HG02642 (cell line): ENCODE data around the gene OTOG.

Experiments
- ATAC-seq: cut with Tn5 transposase; IDR thresholded peaks from one replicate; pipeline ENCODE4 v1.9.1; 2021; ENCODE audit warnings: mild to moderate bottlenecking; ENCODE audit not compliant: unreplicated experiment, poor library complexity

OTOG gene

DNA sequence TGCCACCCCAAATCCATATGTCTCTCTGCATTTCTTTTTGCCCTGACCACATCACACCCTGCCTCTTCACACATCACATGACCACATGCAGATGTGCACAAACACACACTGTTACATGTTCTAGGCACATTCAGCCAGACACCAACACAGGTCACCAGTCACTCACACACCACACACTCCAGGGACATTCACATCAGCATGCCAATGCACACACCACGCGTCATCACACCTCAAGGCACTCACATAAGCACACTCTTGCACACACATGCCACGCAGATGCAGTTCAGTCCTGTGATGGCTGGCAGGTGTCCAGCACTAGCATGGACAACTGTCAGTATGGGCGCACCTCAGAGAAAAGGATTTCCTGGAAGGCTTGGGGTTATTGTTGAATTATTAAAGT, 95.3 kb downstream of the OTOG start:
- no peak for ATAC-seq

DNA sequence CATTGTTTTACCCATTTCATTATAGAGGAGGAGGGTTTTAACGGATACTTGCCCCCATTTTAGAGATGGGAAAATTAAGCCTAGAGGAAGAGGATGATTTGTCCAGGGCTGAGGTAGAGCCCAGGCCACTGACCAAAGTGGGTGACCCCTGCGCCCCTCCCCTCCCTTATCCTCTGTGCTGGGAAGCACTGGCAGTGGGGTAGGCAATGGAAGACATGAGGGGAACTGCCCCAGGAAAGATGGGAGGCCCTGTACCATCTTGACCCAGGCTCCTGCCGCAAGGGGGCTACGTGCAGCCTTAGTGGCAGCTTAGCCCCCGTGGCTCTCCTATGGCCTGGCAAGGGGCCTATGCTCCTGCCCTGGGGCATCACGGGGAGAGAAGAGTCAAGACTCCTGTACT, 95.9 kb downstream of the OTOG start:
- no peak for ATAC-seq

DNA sequence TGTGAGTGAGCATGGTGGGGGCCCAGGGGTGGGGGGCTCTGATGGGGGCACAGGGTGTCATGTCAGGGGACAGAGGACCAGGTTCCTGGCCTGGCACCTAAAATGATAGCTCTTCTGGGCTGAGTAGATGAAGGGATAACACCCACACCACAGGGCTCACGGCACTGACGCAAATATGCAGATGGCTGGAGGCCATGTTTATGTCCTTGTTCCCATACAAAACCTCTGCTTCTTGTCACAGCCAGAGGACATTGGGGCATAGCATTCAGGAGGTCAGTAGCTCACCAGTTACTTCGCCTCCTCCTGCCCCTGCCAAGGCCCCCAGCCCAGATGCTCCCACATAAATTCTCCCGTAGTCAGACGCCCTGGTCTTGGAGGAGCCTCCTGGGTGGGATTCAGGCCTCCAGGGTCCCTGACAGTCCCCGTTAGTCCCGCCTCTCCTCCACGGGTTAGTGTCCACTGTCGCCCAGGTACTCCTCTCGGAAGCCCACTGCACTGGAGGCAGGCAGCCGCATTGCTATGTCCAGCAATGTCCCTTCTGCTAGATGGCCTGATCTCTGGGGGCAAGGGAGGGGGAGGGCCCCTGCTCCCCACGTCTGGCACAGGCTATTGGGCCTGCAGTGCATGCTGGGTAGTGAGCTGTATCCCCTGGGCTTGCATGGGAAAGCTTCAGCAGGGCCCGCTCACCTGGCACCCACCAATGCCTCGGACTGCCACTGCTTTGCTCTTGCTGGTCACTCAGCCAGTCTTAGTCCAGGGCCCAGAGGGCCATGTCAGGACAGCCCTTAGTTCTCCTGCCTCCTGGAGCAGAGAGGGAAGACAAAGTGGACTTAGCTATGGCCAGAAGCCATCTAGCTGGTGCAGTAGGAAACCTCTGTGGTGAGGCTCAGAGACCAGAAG, 96.7 kb downstream of the OTOG start:
- ATAC-seq: no peak

DNA sequence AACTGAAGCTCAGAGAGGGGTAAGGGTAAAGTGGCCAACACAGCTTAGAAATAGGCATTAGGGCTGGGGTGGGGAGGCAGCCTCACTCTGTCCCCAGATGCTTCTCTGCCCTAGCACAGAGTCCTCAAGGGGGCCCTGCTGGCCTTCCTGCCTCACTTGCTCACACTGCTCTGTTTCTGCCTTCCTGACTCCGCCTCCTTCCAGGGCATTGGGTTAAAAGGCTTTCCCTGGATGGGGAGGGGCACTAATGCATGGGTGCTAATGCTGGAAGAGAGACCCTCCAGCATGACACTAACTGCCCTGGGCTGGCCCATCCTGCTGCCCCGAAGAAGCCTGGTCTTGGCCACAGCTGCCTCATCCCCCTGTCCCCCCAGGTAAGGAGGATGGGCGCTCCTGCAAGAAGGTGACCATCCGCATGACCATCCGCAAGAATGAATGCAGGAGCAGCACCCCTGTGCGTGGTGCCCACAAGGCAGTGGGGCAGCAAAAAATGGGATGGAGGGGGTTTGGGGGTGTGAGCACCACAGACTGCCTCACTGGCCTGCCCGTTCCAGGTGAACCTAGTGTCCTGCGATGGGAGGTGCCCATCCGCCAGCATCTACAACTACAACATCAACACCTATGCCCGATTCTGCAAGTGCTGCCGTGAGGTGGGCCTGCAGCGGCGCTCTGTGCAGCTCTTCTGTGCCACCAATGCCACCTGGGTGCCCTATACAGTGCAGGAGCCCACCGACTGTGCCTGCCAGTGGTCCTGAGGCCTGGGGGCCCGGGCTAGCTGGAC, 98.3 kb downstream of the OTOG start:
- no peak for ATAC-seq

DNA sequence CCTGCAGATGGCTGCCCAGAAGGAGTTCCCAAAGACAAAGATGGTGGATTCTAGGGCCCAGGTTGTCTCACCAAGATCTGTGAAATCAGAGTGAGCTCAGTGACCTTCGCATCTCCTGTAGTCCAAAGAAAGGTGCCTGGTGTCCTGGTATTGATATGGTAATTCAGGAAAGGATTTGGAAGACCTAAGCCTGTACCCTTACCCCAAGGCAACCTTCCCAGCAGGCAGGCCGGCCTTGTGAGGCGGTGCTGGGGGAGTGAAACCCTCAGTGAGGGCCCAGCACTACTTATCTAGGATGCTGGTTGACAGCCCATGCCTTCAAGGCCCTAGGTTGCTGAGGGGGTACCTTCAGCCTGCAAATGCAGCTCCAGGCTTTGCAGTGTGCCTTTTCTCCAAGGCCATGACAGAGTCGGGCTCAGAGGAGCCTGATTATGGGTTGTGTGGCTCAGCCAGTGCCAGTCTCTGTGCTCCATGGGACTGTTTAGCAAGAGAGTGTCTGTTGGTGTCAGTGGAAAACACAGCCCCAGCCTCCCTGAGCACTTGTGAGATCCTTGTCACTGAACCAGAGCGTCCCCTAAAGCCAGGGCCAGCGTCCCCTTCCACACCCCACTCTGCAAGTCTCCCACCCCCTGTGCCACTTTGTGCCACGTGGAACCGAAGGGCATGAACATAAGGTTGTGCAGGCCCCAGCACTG, 99.5 kb downstream of the OTOG start:
- ATAC-seq: no peak

DNA sequence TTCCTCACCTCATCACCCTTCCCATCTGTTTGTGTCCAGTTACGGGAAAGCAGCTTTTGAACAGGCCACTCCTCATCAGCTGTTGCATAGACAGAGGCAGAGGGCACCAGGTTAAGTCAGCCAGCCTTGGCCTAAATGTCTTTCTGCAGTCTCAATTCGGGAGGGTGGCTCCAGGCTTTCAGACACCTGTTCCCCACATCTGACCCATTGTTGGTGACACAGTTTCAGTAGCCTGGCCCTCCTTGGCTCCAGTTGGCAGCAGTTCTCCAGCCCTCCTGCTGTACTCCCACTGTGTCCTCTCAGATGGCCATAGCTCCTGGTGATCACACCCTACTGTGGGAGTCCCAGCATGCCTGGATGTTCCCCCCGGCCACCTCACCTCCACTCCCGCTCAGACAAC, 101.5 kb downstream of the OTOG start:
- ATAC-seq: no peak

DNA sequence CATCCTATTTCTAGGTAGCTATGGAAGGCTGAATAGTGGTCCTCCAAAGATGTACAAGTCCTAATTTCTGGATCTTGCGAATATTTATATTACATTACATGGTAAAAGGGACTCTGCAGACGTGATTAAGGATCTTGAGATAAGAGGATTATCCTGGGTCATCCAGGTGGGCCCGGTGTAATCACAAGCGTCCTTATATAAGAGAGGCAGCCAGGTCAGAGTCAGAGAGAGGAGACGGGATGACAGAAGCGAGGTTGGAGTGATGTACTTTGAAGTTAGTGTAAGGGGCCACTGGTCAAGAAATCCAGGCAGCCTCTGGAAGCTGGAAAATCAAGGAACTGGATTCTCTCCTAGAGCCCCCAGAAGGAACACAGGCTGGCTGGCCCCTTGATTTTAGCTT, 102.2 kb downstream of the OTOG start:
- no peak for ATAC-seq

DNA sequence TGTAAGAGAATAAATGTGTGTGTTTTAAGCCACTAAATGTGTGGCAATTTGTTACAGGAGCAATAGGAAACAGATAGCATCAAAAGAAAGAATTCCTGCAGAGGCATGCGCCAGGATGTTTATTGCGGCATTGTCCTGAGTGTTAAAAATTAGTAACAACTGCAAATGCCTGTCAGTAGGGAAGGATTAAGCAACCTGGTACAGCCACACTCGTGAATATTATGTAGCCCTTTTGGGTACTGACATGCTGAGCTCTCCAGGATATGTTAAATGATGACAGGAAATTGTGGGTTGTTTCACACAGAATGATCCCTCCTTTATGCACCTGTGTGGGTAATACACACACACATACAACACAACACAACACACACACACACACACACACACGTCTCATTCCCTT, 102.6 kb downstream of the OTOG start:
- ATAC-seq: no peak

DNA sequence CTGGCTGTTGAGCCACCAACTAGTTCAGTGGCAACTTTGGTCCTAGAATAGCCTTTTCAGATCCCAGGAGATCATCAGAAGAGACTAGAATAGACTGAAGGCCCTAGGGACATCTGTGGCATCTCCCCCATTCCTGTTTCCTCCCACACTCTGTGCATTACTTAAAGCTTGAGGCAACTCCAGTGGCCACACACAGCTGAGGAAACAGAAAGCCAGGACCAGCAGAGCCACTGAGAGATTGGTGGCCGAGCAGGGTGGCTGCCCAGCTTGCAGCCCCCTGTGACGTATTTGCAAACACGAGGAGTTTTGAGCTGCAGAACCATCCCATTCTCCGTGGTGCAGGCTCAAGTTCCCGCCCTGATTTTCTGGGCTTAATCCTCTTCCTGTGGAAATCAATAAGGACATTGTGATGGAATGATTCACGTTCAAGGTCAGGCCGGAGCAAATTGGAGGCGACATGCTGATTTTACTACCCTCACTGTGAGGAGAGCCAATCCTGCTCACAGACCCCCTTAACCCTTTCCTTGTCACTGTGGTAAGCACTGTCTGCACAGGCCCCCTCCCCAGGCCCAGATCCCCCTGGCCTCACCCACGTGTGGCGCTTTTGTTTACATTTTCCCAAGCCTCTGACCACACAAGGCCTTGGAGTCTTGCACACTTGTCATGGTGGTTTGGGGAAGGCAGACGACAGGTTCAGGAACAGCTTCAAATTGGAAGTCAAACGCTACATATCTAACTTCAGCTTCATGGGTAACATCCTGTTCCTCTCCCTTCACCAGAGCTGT, 103.3 kb downstream of the OTOG start:
- no peak for ATAC-seq

DNA sequence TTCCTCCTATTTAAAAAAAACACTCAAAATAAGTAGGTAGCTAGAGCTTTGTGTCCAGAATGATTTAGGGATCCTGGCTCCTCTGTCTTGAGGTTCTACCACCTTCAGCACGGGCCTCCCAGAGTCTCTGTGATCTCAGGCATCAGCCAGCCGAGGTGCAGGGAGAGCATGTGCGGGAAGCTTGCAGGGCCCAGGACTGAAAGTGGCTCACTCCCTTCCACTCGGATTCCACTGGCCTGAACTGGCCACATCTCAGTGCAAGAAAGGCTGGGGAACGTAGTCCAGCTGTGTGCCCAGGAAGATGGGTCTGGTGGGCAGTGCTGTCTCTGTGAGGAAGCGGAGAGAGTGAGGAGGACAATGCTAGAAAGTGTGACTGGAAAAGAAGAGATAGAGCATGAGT, 104.0 kb downstream of the OTOG start:
- no peak for ATAC-seq

DNA sequence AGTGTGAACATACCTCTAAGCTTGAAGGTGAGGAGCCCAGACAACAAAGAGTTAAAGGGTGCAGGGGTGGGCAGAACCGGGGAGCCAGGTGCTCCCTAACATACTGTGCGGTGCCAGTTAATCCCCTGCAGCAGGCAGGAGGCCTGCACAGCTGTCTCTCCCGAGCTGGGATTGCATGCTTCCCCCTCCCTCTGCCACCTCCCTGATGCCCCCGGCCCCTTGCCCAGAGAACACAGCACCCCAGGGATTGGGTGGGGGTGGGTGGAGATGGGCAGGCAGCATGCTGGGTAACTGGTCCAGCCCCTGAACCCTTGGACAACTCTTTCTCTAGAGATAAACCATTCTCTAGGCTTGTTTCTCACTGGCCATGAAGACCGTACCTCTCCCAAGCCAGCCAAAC, 104.6 kb downstream of the OTOG start:
- ATAC-seq: no peak

DNA sequence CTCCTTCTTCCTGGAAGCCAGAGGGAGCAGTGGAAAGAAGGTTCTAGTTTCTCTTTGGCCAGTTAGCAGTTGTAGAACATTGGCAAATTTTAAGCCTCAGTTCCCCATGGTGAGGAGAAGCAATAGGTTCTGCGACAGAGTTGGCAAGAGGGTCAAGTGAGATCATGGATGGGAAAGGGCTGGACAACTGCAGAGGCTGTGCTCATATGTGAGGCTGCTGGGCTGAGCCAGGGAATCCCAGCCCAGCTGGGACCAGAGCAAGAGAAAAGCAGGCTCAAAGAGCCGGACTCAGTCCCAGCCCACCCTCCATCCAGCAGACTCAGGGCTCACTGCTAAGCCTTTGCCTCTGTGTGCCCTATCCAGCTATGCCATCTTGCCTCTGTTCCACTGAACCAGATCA, 105.5 kb downstream of the OTOG start:
- no peak for ATAC-seq

DNA sequence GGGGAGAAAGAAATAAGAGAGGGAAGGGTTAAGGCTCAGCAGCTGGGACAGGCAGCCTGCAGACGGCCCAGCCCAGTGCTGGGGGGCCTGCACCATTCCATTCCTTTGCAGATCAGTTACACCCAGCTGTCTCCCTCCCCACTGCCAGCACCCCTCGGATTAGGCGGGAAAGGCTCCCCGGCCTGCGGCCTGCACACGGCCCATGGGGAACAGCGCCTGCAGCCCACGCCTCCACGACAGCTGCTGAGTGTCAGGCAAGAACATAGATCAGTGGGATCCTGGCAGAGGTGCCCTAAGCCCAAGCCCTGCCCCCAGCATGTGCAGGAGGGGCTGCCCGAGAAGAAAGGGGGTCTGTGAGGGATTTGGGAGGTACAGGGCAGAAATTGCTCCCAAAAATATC, 106.6 kb downstream of the OTOG start:
- ATAC-seq: no peak

DNA sequence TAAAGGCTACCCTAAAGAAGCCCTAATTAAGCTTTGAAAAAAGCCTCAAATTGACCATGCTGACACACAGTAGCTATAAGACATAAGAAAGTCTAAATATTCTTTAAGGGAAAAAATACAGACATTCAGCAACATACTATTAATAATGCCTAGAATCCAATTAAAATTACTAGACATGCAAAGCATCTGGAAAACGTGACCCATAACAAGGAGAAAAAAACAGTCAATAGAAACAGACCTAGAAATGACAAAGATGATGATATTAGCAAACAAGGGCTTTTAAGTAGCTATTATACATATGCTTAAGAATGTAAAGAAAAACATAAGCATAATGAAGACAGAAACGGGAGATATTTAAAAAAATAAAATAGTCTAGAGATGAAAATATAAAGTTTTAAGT, 108.6 kb downstream of the OTOG start:
- no peak for ATAC-seq

DNA sequence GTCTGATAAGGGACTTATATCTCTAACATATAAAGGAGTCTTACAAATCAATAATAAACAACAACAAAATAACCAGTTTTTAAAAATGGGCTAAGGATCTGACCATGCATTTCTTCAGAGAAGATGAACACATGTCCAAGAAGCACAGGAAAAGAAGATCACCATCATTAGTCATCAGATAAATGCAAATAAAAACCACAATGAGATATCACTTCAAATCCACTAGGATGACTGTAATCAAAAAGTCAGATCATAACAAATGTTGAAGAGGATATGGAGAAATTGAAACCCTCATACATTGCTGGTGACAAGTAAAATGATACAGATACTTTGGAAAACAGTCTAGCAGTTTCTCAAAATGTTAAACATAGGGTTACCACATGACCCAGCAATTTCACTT, 111.2 kb downstream of the OTOG start:
- ATAC-seq: no peak

DNA sequence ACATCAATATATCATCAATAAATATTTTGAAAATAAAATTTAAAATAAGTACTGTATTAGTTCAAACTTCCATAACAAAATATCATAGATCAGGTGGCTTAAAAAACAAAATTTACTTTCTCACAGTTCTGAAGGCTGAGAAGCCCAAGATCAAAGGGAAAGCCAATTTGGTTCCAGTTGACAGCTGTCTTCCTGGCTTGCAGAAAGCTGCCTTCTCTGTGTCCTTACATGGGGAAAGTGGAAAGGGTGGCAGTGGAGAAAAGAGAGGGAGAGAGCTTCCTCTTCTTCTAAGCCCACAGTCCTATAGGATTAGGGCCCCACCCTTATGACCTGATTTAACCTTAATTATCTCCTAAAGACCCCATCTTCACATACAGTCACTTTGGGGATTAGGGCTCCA, 121.1 kb downstream of the OTOG start:
- no peak for ATAC-seq

DNA sequence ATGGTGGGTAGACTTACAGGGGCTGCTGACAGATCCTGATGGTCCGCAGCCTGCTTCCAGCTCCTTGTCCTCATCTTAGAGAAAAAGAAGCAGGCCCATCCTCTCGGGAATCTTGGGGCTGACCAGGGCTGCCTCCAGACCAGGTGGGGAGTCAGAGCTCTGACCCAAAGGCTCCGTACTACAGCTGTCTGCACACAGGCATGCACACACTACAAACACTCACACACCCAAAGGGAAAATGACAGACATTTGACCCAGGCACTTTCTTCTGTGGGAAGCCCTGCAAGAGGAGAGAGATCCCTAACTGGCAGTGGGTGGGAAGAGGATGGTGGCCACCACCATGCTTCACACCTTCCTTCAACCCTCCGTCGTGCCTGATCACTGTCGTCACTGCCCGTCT, 125.4 kb downstream of the OTOG start:
- no peak for ATAC-seq

DNA sequence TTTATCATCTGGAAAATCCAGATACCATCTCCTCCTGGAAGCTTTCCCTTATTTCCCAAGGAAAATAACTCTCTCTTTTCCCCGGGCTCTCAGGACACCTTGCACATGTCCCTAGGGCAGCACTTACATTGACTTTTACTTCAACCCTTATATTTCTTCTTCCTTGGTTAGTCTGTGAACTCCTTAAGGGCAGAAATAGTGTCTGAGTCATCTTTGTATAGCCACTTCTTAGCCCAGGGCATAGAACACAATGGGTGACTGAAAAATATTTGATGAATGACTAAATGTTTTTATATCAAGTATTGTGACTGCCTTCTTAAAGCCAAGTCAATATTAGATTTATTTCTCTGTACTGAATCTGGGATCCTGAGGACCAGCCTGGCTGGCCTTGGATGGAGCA, 126.9 kb downstream of the OTOG start:
- no peak for ATAC-seq

DNA sequence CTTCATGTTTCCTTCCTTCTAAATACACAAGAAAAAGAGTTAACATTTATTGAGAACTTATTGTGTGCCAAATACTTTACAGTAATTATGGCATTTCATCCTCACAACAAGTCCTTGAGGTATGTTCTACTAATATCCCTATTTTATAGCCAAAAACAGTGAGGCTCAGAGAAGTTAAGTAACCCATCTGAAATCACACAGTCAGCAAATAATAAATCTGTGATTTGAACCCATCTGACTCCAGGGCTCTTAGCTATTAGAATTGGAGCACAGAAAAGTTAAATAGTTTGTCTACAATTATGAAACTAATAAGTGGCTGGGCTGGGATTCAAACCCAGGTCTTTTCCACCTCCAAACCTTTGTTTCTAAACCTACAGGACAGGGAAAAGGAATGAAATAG, 135.8 kb downstream of the OTOG start:
- ATAC-seq: no peak

DNA sequence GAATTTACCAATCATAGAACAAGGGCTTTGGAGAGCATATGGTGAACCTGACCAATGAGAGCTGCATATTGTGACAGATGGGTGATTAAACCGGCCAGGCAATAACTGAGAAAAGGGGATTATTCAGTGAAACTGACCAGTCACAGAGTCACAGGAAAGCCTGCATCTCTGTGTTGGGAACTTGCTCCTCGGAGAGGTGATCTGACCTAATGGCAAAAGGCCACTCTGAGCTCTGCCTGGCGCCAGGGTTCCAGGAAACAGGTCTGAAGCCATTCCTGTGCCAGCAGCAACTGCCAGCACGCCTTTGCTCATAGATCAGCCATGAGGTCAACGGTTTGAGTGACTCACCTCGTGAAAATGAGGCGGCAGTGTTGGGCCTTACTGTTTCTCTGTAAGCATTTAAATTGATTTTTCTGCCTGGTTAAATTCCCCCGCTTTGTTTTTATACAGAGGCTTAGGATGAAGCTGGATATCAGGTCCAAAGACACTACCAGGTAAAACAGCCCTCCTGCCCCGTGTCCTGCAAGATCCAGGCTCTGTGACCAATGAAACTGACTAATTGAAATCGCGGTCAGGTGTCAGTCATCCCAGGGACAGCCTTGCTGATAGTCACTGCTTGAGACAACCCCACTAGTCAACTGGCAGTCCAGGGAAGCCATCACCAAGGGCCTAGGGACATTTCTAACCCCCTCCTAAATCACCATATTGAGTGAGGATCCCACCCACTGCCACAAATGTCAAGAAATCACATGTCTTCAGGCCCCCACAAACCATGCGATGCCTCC, 136.5 kb downstream of the OTOG start:
- no peak for ATAC-seq
